Caco-2 (cell line): ENCODE data around the gene TBX4. TPM values are rescaled to one million over a fixed set of nuclear protein-coding genes. Genes with fewer than 3 reads are reported as not detected.

Experiments used
- BruUV-seq: library from RNA; stranded (reverse); fragments of 400-500 nt; replicated peaks from 2 replicates; lab custom pipeline; 2021; lab: Mats Ljungman, UMichigan
- CTCF ChIA-PET: fragments of 300-600 bp; sonication (Branson Sonifier 250); formaldehyde crosslinking; loops from one replicate; lab custom pipeline; 2022; ENCODE audit warnings: antibody characterized with exemption; lab: Charles Lee
- POLR2A ChIA-PET: fragments of 300-600 bp; sonication (Branson Sonifier 250); formaldehyde crosslinking; loops from one replicate; lab custom pipeline; 2022; ENCODE audit warnings: antibody characterized with exemption; lab: Charles Lee
- DNase-seq, 2 experiments: peaks; one replicate each; pipeline versions ENCODE4 v3.0.0 to v3.0.0-alpha.2; 2020 to 2022
- H3K27me3 ChIP-seq: replicated peaks from 2 replicates; pipeline ENCODE4 v1.6.0; 2011; ENCODE audit warnings: low read length; ENCODE audit not compliant: control insufficient read depth, insufficient read depth
- H3K36me3 ChIP-seq: 2 replicates; pipeline ENCODE4 v1.5.1; 2011; ENCODE audit warnings: low read length; ENCODE audit not compliant: control insufficient read depth, insufficient read depth
- H3K4me1 ChIP-seq: fragments of 250-450 bp; sonication (Bioruptor Pico); 2 replicates; pipeline ENCODE4 v1.5.1; 2020; ENCODE audit warnings: mild to moderate bottlenecking
- H3K4me3 ChIP-seq: 2 replicates; pipeline ENCODE4 v1.5.1; 2011; ENCODE audit warnings: low read depth, mild to moderate bottlenecking, control low read depth, low read length
- H3K9me3 ChIP-seq: fragments of 250-450 bp; sonication (Bioruptor Pico); 2 replicates; pipeline ENCODE4 v1.5.1; 2020; ENCODE audit warnings: mild to moderate bottlenecking, moderate library complexity
- H3K27ac Mint-ChIP-seq: one replicate; pipeline ENCODE4 v1.8.0; 2022; ENCODE audit warnings: mixed read lengths; ENCODE audit not compliant: unreplicated experiment
- H3K27me3 Mint-ChIP-seq: one replicate; pipeline ENCODE4 v1.8.0; 2022; ENCODE audit warnings: mixed read lengths; ENCODE audit not compliant: insufficient read depth, unreplicated experiment
- H3K36me3 Mint-ChIP-seq: one replicate; pipeline ENCODE4 v1.8.0; 2022; ENCODE audit warnings: mild to moderate bottlenecking, mixed read lengths; ENCODE audit not compliant: insufficient read depth, unreplicated experiment
- H3K4me1 Mint-ChIP-seq: one replicate; pipeline ENCODE4 v1.8.0; 2022; ENCODE audit warnings: low read depth, mixed read lengths; ENCODE audit not compliant: unreplicated experiment
- H3K4me3 Mint-ChIP-seq: one replicate; pipeline ENCODE4 v1.8.0; 2022; ENCODE audit warnings: mild to moderate bottlenecking, moderate library complexity, mixed read lengths; ENCODE audit not compliant: unreplicated experiment
- H3K9me3 Mint-ChIP-seq: one replicate; pipeline ENCODE4 v1.8.0; 2022; ENCODE audit warnings: mixed read lengths; ENCODE audit not compliant: unreplicated experiment
- CTCF ChIP-seq, 2 experiments: fragments of 200-600 bp in 1 of 2; IDR thresholded peaks; 1 replicate in 1 of 2; 2 replicates in 1 of 2; pipeline versions ENCODE4 v1.5.1 to v1.8.0; 2011 to 2022; ENCODE audit warnings: antibody characterized with exemption in 1 of 2, control low read depth in 1 of 2, inconsistent platforms in 1 of 2, low read depth in 1 of 2, low read length in 1 of 2, mild to moderate bottlenecking in 1 of 2, moderate library complexity in 1 of 2; ENCODE audit not compliant: insufficient read depth in 1 of 2, severe bottlenecking in 1 of 2, unreplicated experiment in 1 of 2
- intact Hi-C: fragments of 100-400 bp; cut with micrococcal nuclease; formaldehyde crosslinking; loops from one replicate; pipeline ENCODE4 v1.10.0; 2022; ENCODE audit not compliant: unreplicated experiment
- total RNA-seq: library from RNA; stranded (reverse); gene quantifications from 2 replicates; pipeline ENCODE4 v1.2.3, GENCODE V29; 2022

Gene TBX4
- total RNA-seq, 1 experiment from 2014 or later, result 2.5 TPM

DNA sequence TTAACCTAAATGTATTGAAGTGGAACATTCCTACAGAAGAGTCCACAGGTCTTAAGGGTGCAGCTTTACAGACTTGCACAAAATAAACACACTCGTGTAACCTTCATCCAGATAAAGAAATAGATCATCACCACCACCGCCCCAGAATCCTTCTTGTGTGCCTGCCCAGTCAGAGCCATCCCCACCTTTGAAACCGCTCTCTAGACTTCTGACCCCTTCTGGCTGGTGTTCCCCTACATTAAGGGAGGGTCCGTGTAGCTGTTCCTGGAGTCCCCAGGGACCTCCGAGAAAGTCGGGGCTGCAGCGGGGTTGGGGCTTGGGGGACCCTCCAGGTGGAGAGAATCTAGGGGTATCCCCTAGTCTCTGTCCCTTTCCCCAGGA is 9.4 kb downstream of the TBX4 start:
- H3K4me3 Mint-ChIP-seq, result peak overlapping the region; percentile 72
- Histone ChIP-seq H3K27me3 (no peaks in the 10 kb centered on the region), H3K36me3 (no peaks in the 10 kb centered on the region), H3K9me3 (no peaks in the 10 kb centered on the region), H3K4me1 (peaks cover 67% of the 10 kb centered on the region), H3K4me3 (peak overlapping the region; percentile 37)
- CTCF ChIA-PET, result interaction anchor here (0.6 to 1.5 kb wide), 8 partner anchors 33 to 870 kb away, joined by 3 to 10 read pairs (median 4); no protein-coding TSS in a partner anchor
- peak; percentile 74 to 82 for DNase-seq
- H3K4me1 Mint-ChIP-seq, result peaks cover 59% of the 10 kb centered on the region
- H3K36me3 Mint-ChIP-seq, result peaks cover 18% of the 10 kb centered on the region
- no peaks in the 10 kb centered on the region for H3K9me3 Mint-ChIP-seq
- POLR2A ChIA-PET, result interaction anchor here (0.7 to 1.4 kb wide), 3 partner anchors 37 to 50 kb away, joined by 3 to 5 read pairs (median 3); no protein-coding TSS in a partner anchor
- peak overlapping the region; percentile 72 for H3K27ac Mint-ChIP-seq
- intact Hi-C loops, result loop anchor here (1.0 to 2.0 kb wide), 5 partner anchors 29 to 89 kb away; no protein-coding TSS in a partner anchor
- no TSS peak for BruUV-seq
- H3K27me3 Mint-ChIP-seq, result no peaks in the 10 kb centered on the region
- peak in 1 of 2 experiments; percentile 17 for TF ChIP-seq CTCF (IDR thresholded peaks at IDR 0.05; ENCODE audit: insufficient read depth in 1 of 2, low read depth in 1 of 2, low read length in 1 of 2, severe bottlenecking in 1 of 2, unreplicated experiment in 1 of 2)

- no peaks in the 10 kb centered on the region for H3K9me3 Mint-ChIP-seq
- no peak for TF ChIP-seq CTCF (IDR thresholded peaks at IDR 0.05; ENCODE audit: insufficient read depth in 1 of 2, low read depth in 1 of 2, low read length in 1 of 2, severe bottlenecking in 1 of 2, unreplicated experiment in 1 of 2)
- no peaks in the 10 kb centered on the region for H3K27me3 Mint-ChIP-seq
- intact Hi-C loops, result loop anchor here (1.0 to 2.0 kb wide), 5 partner anchors 30 to 89 kb away; no protein-coding TSS in a partner anchor
- H3K4me3 ChIP-seq, result peak overlapping the region; percentile 37
- ChIA-PET CTCF (interaction anchor here (0.6 to 1.5 kb wide), 7 partner anchors 32 to 244 kb away, joined by 3 to 10 read pairs (median 4); no protein-coding TSS in a partner anchor), POLR2A (interaction anchor here (0.7 to 1.4 kb wide), 3 partner anchors 13 to 50 kb away, joined by 3 to 4 read pairs (median 3); no protein-coding TSS in a partner anchor)
- DNase-seq, result peak; percentile 57 to 73
- peak overlapping the region; percentile 72 for H3K27ac Mint-ChIP-seq
- H3K27me3 ChIP-seq, result no peaks in the 10 kb centered on the region
- H3K36me3 Mint-ChIP-seq, result peaks cover 18% of the 10 kb centered on the region
- H3K36me3 ChIP-seq, result no peaks in the 10 kb centered on the region
- peaks cover 68% of the 10 kb centered on the region for H3K4me1 ChIP-seq
- H3K9me3 ChIP-seq, result no peaks in the 10 kb centered on the region
- peak overlapping the region; percentile 72 for H3K4me3 Mint-ChIP-seq
- TSS peak; percentile 94 for BruUV-seq
- peaks cover 59% of the 10 kb centered on the region for H3K4me1 Mint-ChIP-seq
These were observed 9.9 kb downstream of the TBX4 start for GRCh38 chr17:61461967-61462718.

GRCh38 chr17:61462719-61463315 is 10.6 kb downstream of the TBX4 start:
- intact Hi-C loops, result no loop called here
- ChIA-PET CTCF (interaction anchor here (1.1 kb wide), 1 partner anchor 51 kb away, joined by 3 read pairs; no protein-coding TSS in a partner anchor), POLR2A (interaction anchor here (0.7 to 1.2 kb wide), 2 partner anchors 12 to 51 kb away, joined by 3 to 4 read pairs; no protein-coding TSS in a partner anchor)
- no peak for DNase-seq
- Mint-ChIP-seq H3K9me3 (no peaks in the 10 kb centered on the region), H3K27ac (peak overlapping the region; percentile 72), H3K4me1 (peaks cover 66% of the 10 kb centered on the region), H3K27me3 (no peaks in the 10 kb centered on the region), H3K36me3 (peaks cover 18% of the 10 kb centered on the region), H3K4me3 (peak overlapping the region; percentile 72)
- TF ChIP-seq CTCF (IDR thresholded peaks at IDR 0.05; ENCODE audit: insufficient read depth in 1 of 2, low read depth in 1 of 2, low read length in 1 of 2, severe bottlenecking in 1 of 2, unreplicated experiment in 1 of 2), result no peak
- no peaks in the 10 kb centered on the region for H3K9me3 ChIP-seq
- H3K36me3 ChIP-seq, result no peaks in the 10 kb centered on the region
- no peaks in the 10 kb centered on the region for H3K27me3 ChIP-seq
- peak overlapping the region; percentile 37 for H3K4me3 ChIP-seq
- H3K4me1 ChIP-seq, result peaks cover 74% of the 10 kb centered on the region
- no TSS peak for BruUV-seq
